A375 (cell line): ENCODE measurements around the gene SAMD10. TPM values are rescaled to one million over a fixed set of nuclear protein-coding genes. Genes with fewer than 3 reads are reported as not detected.

ENCODE experiments used
- small RNA-seq: library from RNA; depleted of rRNA; stranded (forward); fragments of <200 nt; gene quantifications from one replicate; pipeline ENCODE3, GENCODE V24; 2014
- total RNA-seq: library from RNA; depleted of rRNA; stranded (reverse); fragments of >200 nt; shearing (Covaris generic); gene quantifications from 2 replicates; pipeline ENCODE4 v1.2.3, GENCODE V29; 2014; rRNA removed

Gene SAMD10
- total RNA-seq, result 1.7 and 1.9 TPM in 2 replicates

GRCh38 chr20:63979557-63980316, at the start of gene SAMD10:
Gene SAMD10, minus strand, starts transcription at chr20:63979642. Its CDS starts 175 bp downstream, at chr20:63979467.

GRCh38 chr20:63980806-63981728, 1.6 kb upstream of the SAMD10 start, which contains the start of gene PRPF6:
Gene PRPF6, plus strand, starts transcription at chr20:63981132. Its CDS starts 114 bp downstream, at chr20:63981246.

GRCh38 chr20:63969838-63970713, 9.4 kb downstream of the SAMD10 start, which contains the start of gene ZNF512B:
Gene ZNF512B, minus strand, starts transcription at chr20:63969930. Its CDS starts 1,980 bp downstream, at chr20:63967950.

GRCh38 chr20:63955827-63956663, 23.4 kb downstream of the SAMD10 start, which contains the start of gene UCKL1:
Gene UCKL1, minus strand, starts transcription at chr20:63956416. Its CDS starts 44 bp downstream, at chr20:63956372.

Small RNA genes within 50 kb of the gene (small RNA-seq; reads per million reads assigned to genes)
- gene MIR647, result not detected

Other genes starting within 250 kb of the SAMD10 start
- 9.4 and 12.6 TPM in 2 replicates for gene LIME1, start 243.0 kb downstream of the SAMD10 start, total RNA-seq
- gene SLC2A4RG, start 239.9 kb downstream of the SAMD10 start, total RNA-seq, result 38.4 and 48.2 TPM in 2 replicates
- gene ZBTB46, start 148.4 kb downstream of the SAMD10 start, total RNA-seq, result 1.4 and 1.9 TPM in 2 replicates
- gene ABHD16B, start 118.1 kb downstream of the SAMD10 start, total RNA-seq, result not detected in 2 replicates
- gene TPD52L2, start 114.4 kb downstream of the SAMD10 start, total RNA-seq, result 92.3 and 97.2 TPM in 2 replicates
- gene DNAJC5, start 84.5 kb downstream of the SAMD10 start, total RNA-seq, result 38.0 and 38.7 TPM in 2 replicates
- gene UCKL1, start 23.2 kb downstream of the SAMD10 start, total RNA-seq, result 36.6 and 41.2 TPM in 2 replicates
- 20.1 and 22.8 TPM in 2 replicates for gene ZNF512B, start 9.7 kb downstream of the SAMD10 start, total RNA-seq
- gene PRPF6, start 1.5 kb upstream of the SAMD10 start, total RNA-seq, result 99.3 and 101 TPM in 2 replicates
- 1.8 and 2.1 TPM in 2 replicates for gene C20orf204, start 56.5 kb upstream of the SAMD10 start, total RNA-seq
- 0.72 and 1.2 TPM in 2 replicates for gene SOX18, start 70.0 kb upstream of the SAMD10 start, total RNA-seq
- 47.0 and 53.8 TPM in 2 replicates for gene TCEA2, start 83.6 kb upstream of the SAMD10 start, total RNA-seq
- 28.6 and 30.1 TPM in 2 replicates for gene RGS19, start 99.9 kb upstream of the SAMD10 start, total RNA-seq
- 0.34 and 0.41 TPM in 2 replicates for gene OPRL1, start 100.4 kb upstream of the SAMD10 start, total RNA-seq
- 0.94 and 0.98 TPM in 2 replicates for gene LKAAEAR1, start 104.8 kb upstream of the SAMD10 start, total RNA-seq
- not detected in 2 replicates for gene NPBWR2, start 127.9 kb upstream of the SAMD10 start, total RNA-seq
- gene MYT1, start 184.8 kb upstream of the SAMD10 start, total RNA-seq, result 0.80 and 1.1 TPM in 2 replicates